Measurements from ENCODE around the gene MYBBP1A. TPM values are rescaled to one million over a fixed set of nuclear protein-coding genes. Genes with fewer than 3 reads are reported as not detected.

The MYBBP1A gene
- total and polyA plus RNA-seq, 2 of the 8 experiments (the other 6 are each of a cell fraction or from before 2014, with no cell fraction given) = 46.8 to 151 TPM

GRCh38 chr17:4511199-4511932 lies 43.8 kb downstream of the MYBBP1A start:
- no peaks in the 10 kb centered on the region; the same call in 1 of the 2 replicates for H3K79me1 ChIP-seq (ENCODE audit: low read depth, low read length)
- no peak overlapping the region for H3K4me3 ChIP-seq (ENCODE audit: extremely low read depth in 1 of 4, insufficient read depth in 2 of 4, low read depth in 3 of 4, low read length in 4 of 4)
- no peak overlapping the region for H2BK5ac ChIP-seq (ENCODE audit: low read depth, low read length)
- no peaks in the 10 kb centered on the region; a peak in 1 of 7 replicates for H3K27me3 ChIP-seq (replicated peaks in 1 of 4; ENCODE audit: control insufficient read depth in 3 of 4, extremely low read depth in 1 of 4, insufficient read depth in 3 of 4, low read length in 3 of 4)
- H3K27ac ChIP-seq (ENCODE audit: low read depth, low read length) = no peak overlapping the region
- H2BK20ac ChIP-seq (ENCODE audit: low read length) = no peak overlapping the region
- H3K79me2 ChIP-seq (ENCODE audit: control insufficient read depth in 1 of 2, insufficient read depth in 2 of 2, low read length in 2 of 2) = no peaks in the 10 kb centered on the region
- no peaks in the 10 kb centered on the region for H4K20me1 ChIP-seq (replicated peaks in 1 of 2; ENCODE audit: control insufficient read depth in 1 of 2, insufficient read depth in 2 of 2, low read length in 2 of 2)
- H3K4ac ChIP-seq (replicated peaks; ENCODE audit: insufficient read length, low read depth, low read length) = no peak overlapping the region
- H3K23ac ChIP-seq (ENCODE audit: insufficient read length) = no peak overlapping the region
- H3K36me3 ChIP-seq (ENCODE audit: control insufficient read depth in 2 of 4, insufficient read depth in 4 of 4, low read length in 3 of 4) = no peaks in the 10 kb centered on the region
- H2BK120ac ChIP-seq (replicated peaks; ENCODE audit: low read depth, low read length) = no peak overlapping the region
- no peak overlapping the region for H2BK12ac ChIP-seq (ENCODE audit: low read depth, low read length)
- no peak overlapping the region for H3K56ac ChIP-seq (replicated peaks; ENCODE audit: insufficient read length, low read depth, low read length)
- no peak for DNase-seq (ENCODE audit: low read depth in 1 of 2, low spot score in 2 of 2)
- H3K9me3 ChIP-seq (ENCODE audit: insufficient read depth in 2 of 2, low read depth in 1 of 2, low read length in 1 of 2) = no peaks in the 10 kb centered on the region
- CTCF ChIA-PET (ENCODE audit: partially characterized antibody) = interaction anchor here (0.6 to 2.7 kb wide), 3 partner anchors 11 to 272 kb away, joined by 3 to 14 read pairs (median 3); no protein-coding TSS in a partner anchor
- H3K4me2 ChIP-seq (ENCODE audit: insufficient read depth in 1 of 2, low read depth in 2 of 2, low read length in 2 of 2) = no peak overlapping the region
- no peak overlapping the region for H2BK15ac ChIP-seq (ENCODE audit: low read length)
- 85% methylated on average over 10 of the region's 10 CpGs; no CpG with 5 or more reads in 1 of the 2 experiments for WGBS, 2 experiments (ENCODE audit: extremely low coverage in 1 of 2, insufficient coverage in 1 of 2, insufficient read length in 1 of 2, insufficient replicate concordance in 2 of 2, low coverage in 1 of 2, low lambda C conversion rate in 2 of 2, missing lambda C conversion rate in 1 of 2)
- no peak overlapping the region for H2AFZ ChIP-seq (ENCODE audit: low read length)
- H4K5ac ChIP-seq (ENCODE audit: insufficient read length, low read depth, low read length) = no peak overlapping the region
- no peak for FAIRE-seq
- no peak overlapping the region for H4K91ac ChIP-seq (replicated peaks; ENCODE audit: insufficient read length, low read length)
- H2AK5ac ChIP-seq (ENCODE audit: low read depth, low read length) = no peak overlapping the region
- TF ChIP-seq CTBP2 (IDR thresholded peaks at IDR 0.05; ENCODE audit: borderline replicate concordance, insufficient read depth, insufficient read length, low read length) = no peak
- H3K14ac ChIP-seq (ENCODE audit: insufficient read length) = no peak overlapping the region
- H3K23me2 ChIP-seq (ENCODE audit: low read depth, low read length) = no peaks in the 10 kb centered on the region
- H3K9ac ChIP-seq (replicated peaks in 1 of 4; ENCODE audit: extremely low read depth in 1 of 4, low read depth in 3 of 4, low read length in 3 of 4) = no peak overlapping the region
- H3K18ac ChIP-seq (ENCODE audit: extremely low read depth, low read length) = no peak overlapping the region
- POLR2A ChIA-PET (ENCODE audit: partially characterized antibody) = interaction anchor here (1.3 to 37.1 kb wide), 2 partner anchors 35 to 68 kb away, joined by 3 to 546 read pairs; partner anchors contain the start of genes GGT6 and MYBBP1A
- H4K8ac ChIP-seq (ENCODE audit: extremely low read depth, insufficient read depth, low read length) = 0 out of 2 replicates have a peak overlapping the region, but pooled peaks have one; percentile 57
- peaks cover 0 to 13% (median 8%) of the 10 kb centered on the region in 4 experiments; a peak in 5 of 7 replicates for H3K4me1 ChIP-seq (replicated peaks in 1 of 4; ENCODE audit: control insufficient read depth in 3 of 4, insufficient read depth in 4 of 4, low read length in 3 of 4)
